ENCODE data around the gene SMIM5. TPM values are rescaled to one million over a fixed set of nuclear protein-coding genes. Genes with fewer than 3 reads are reported as not detected.

The SMIM5 gene
- total and polyA plus RNA-seq, 2 donors (not counting 3 experiments of a cell fraction or from before 2014, with no cell fraction given) = not detected

- no peak overlapping the region for H3K4me2 ChIP-seq (ENCODE audit: insufficient read depth, low read length)
- intact Hi-C loops (cut with micrococcal nuclease) = no loop called here
These were observed 52.3 kb downstream of the SMIM5 start for GRCh38 chr17:75685499-75685898.

More at GRCh38 chr17:75685499-75685898, 52.3 kb downstream of the SMIM5 start:
- H3K36me3 ChIP-seq (ENCODE audit: control insufficient read depth in 2 of 2, extremely low read depth in 1 of 2, insufficient read depth in 2 of 2, low read length in 2 of 2) = peaks cover 0 to under 1% of the 10 kb centered on the region in 2 experiments
- DNase-seq (ENCODE audit: low read depth, low spot score) (no peak), FAIRE-seq (no peak)
- peak overlapping the region; percentile 81 for H3K27ac ChIP-seq (ENCODE audit: insufficient read depth, low read depth, low read length)
- dilution Hi-C loops (cut with MboI; ENCODE audit: extremely low pct_ligation_motif_present, low sequenced_read_pairs) = no loop called here
- no TSS peak for BruUV-seq (replicated peaks)
- no peaks in the 10 kb centered on the region for H3K27me3 ChIP-seq (ENCODE audit: control insufficient read depth in 2 of 2, insufficient read depth in 2 of 2, low read length in 2 of 2)
- no peaks in the 10 kb centered on the region for H4K20me1 ChIP-seq (replicated peaks; ENCODE audit: control insufficient read depth, extremely low read depth, insufficient read depth, low read length)
- H3K4me1 ChIP-seq (ENCODE audit: control insufficient read depth, extremely low read depth, insufficient read depth, low read length) = peaks cover 68% of the 10 kb centered on the region
- H3K9me1 ChIP-seq (replicated peaks; ENCODE audit: control insufficient read depth, extremely low read depth, insufficient read depth, low read length) = no peaks in the 10 kb centered on the region
- H3K9me3 ChIP-seq (replicated peaks; ENCODE audit: control insufficient read depth, insufficient read depth, low read length) = no peaks in the 10 kb centered on the region
- H3K4me3 ChIP-seq (replicated peaks in 1 of 3; ENCODE audit: insufficient read depth in 1 of 3, low read depth in 1 of 3, low read length in 3 of 3) = no peak overlapping the region
- POLR2A ChIA-PET = no interaction called here
- peaks cover 76% of the 10 kb centered on the region for H3K79me2 ChIP-seq (ENCODE audit: control insufficient read depth, insufficient read depth, low read length)
- H3K9ac ChIP-seq (replicated peaks; ENCODE audit: extremely low read depth, insufficient read depth, low read length) = no peak overlapping the region
- TF ChIP-seq POLR2AphosphoS5 (IDR thresholded peaks at IDR 0.05; ENCODE audit: insufficient read depth, low read depth, low read length) = no peak
- TF ChIP-seq FOS (IDR thresholded peaks at IDR 0.05; ENCODE audit: borderline replicate concordance, insufficient read depth, low read length) = no peak
- no peak for TF ChIP-seq MYC (IDR thresholded peaks at IDR 0.05; ENCODE audit: low read depth, low read length)
- TF ChIP-seq JUN (IDR thresholded peaks at IDR 0.05; ENCODE audit: borderline replicate concordance, insufficient read depth, insufficient read length, low read depth) = no peak
- TF ChIP-seq EZH2 (IDR thresholded peaks at IDR 0.05; ENCODE audit: borderline replicate concordance, low read depth, low read length, severe bottlenecking) = no peak
- no peak for TF ChIP-seq CTCF (IDR thresholded peaks at IDR 0.05; ENCODE audit: extremely low read depth in 1 of 2, insufficient read depth in 1 of 2, low read depth in 1 of 2, low read length in 2 of 2)
- CTCF ChIA-PET = interaction anchor here (0.9 to 19.6 kb wide), 7 partner anchors 11 to 60 kb away, joined by 3 to 653 read pairs (median 4); partner anchors contain the start of gene SMIM5
- H2AFZ ChIP-seq (ENCODE audit: low read depth, low read length) = no peak overlapping the region
